ENCODE data around the gene CSGALNACT2.

Gene CSGALNACT2

GRCh38 chr10:43230101-43230908, 92.1 kb downstream of the CSGALNACT2 start:
- DNase-seq = no peak

GRCh38 chr10:43230909-43231522, 92.8 kb downstream of the CSGALNACT2 start:
- DNase-seq = no peak

- DNase-seq = no peak
Measured at GRCh38 chr10:43231523-43232078, 93.4 kb downstream of the CSGALNACT2 start.

GRCh38 chr10:43233601-43234430, 95.6 kb downstream of the CSGALNACT2 start:
- no peak for DNase-seq

DNA sequence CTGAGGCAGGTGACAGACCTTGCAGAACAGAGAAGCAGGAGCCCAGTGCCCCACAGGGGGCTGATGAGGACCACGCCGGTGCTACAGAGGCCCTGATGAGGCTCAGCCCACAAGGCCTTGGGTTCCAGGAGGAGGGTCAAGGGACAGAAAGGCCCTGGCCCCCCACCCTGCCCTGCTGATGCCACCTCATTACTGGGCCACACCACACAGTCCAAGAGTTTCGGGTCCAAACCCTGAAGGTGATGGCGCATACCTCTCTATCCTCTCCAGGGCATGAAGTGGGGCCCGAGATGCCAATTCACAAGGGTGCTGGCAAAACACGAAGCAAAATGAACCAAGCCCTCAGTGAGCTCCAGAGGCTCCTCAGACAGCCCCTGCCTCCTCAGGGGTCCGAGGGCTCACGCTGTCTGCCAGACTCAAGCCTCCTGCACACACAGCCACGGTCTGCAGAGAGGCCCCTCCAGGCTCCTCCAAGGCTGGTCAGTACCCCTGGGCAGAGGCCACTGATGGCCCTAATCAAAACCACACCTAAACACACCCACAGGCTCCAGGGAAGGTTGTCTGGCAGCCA, 96.3 kb downstream of the CSGALNACT2 start:
- no peak for DNase-seq

Data from NCI-H1417 (cell line).